Mucosa of stomach (tissue), 1 donor: ENCODE data around the gene STEAP1B.
"Not testable (repeated sequence)": the region's sequence is repeated elsewhere in the genome, so short reads cannot be mapped to it uniquely, and the experiment has no call there.

ENCODE experiments used
- H3K27me3 ChIP-seq: one replicate; pipeline ENCODE4 v1.7.0; 2013; ENCODE audit warnings: mild to moderate bottlenecking, low read length; ENCODE audit not compliant: control insufficient read depth, insufficient read depth
- H3K36me3 ChIP-seq: one replicate; pipeline ENCODE4 v1.7.0; 2013; ENCODE audit warnings: low read length; ENCODE audit not compliant: control insufficient read depth, insufficient read depth
- H3K4me1 ChIP-seq: one replicate; pipeline ENCODE4 v1.7.0; 2013; ENCODE audit warnings: mild to moderate bottlenecking, low read length; ENCODE audit not compliant: control insufficient read depth, insufficient read depth
- H3K4me3 ChIP-seq: one replicate; pipeline ENCODE4 v1.7.0; 2013; ENCODE audit warnings: low read length
- H3K9ac ChIP-seq: one replicate; pipeline ENCODE4 v1.7.0; 2013; ENCODE audit warnings: mild to moderate bottlenecking, low read length, moderate library complexity
- H3K9me3 ChIP-seq: one replicate; pipeline ENCODE4 v1.7.0; 2013; ENCODE audit warnings: mild to moderate bottlenecking, low read length, moderate library complexity; ENCODE audit not compliant: control insufficient read depth
- donor health status: Pancreatic carcinoma.

Gene STEAP1B

GRCh38 chr7:22447008-22447407, 53.0 kb downstream of the STEAP1B start:
- H3K27me3 ChIP-seq = no peaks in the 10 kb centered on the region
- H3K4me1 ChIP-seq = peaks cover 42% of the 10 kb centered on the region
- no peak overlapping the region for H3K9ac ChIP-seq
- no peak overlapping the region for H3K4me3 ChIP-seq
- H3K9me3 ChIP-seq = no peaks in the 10 kb centered on the region
- no peaks in the 10 kb centered on the region for H3K36me3 ChIP-seq

- H3K36me3 ChIP-seq = no peaks in the 10 kb centered on the region
- H3K9ac ChIP-seq = no peak overlapping the region
- H3K27me3 ChIP-seq = no peaks in the 10 kb centered on the region
- no peak overlapping the region for H3K4me3 ChIP-seq
- H3K4me1 ChIP-seq = peaks cover 45% of the 10 kb centered on the region
- no peaks in the 10 kb centered on the region for H3K9me3 ChIP-seq
These were observed 54.1 kb downstream of the STEAP1B start for GRCh38 chr7:22445853-22446252.

GRCh38 chr7:22445140-22445743, 54.7 kb downstream of the STEAP1B start:
- H3K4me1 ChIP-seq = peaks cover 45% of the 10 kb centered on the region
- H3K36me3 ChIP-seq = no peaks in the 10 kb centered on the region
- no peaks in the 10 kb centered on the region for H3K27me3 ChIP-seq
- no peaks in the 10 kb centered on the region for H3K9me3 ChIP-seq
- H3K4me3 ChIP-seq = no peak overlapping the region
- H3K9ac ChIP-seq = no peak overlapping the region

GRCh38 chr7:22444181-22444971, 55.6 kb downstream of the STEAP1B start:
- Histone ChIP-seq H3K27me3 (no peaks in the 10 kb centered on the region), H3K9me3 (no peaks in the 10 kb centered on the region), H3K36me3 (no peaks in the 10 kb centered on the region), H3K9ac (no peak overlapping the region), H3K4me3 (no peak overlapping the region), H3K4me1 (peaks cover 45% of the 10 kb centered on the region)

GRCh38 chr7:22443370-22444180, 56.4 kb downstream of the STEAP1B start:
- Histone ChIP-seq H3K9me3 (no peaks in the 10 kb centered on the region), H3K4me3 (no peak overlapping the region), H3K36me3 (no peaks in the 10 kb centered on the region), H3K9ac (no peak overlapping the region), H3K4me1 (peaks cover 45% of the 10 kb centered on the region), H3K27me3 (no peaks in the 10 kb centered on the region)

- Histone ChIP-seq H3K4me3 (no peak overlapping the region), H3K27me3 (no peaks in the 10 kb centered on the region), H3K9ac (no peak overlapping the region), H3K4me1 (peaks cover 45% of the 10 kb centered on the region), H3K9me3 (no peaks in the 10 kb centered on the region), H3K36me3 (no peaks in the 10 kb centered on the region)
These were observed 57.1 kb downstream of the STEAP1B start for GRCh38 chr7:22442882-22443369.

GRCh38 chr7:22442187-22442881, 57.7 kb downstream of the STEAP1B start:
- Histone ChIP-seq H3K9ac (no peak overlapping the region), H3K27me3 (no peaks in the 10 kb centered on the region), H3K9me3 (no peaks in the 10 kb centered on the region), H3K36me3 (no peaks in the 10 kb centered on the region), H3K4me3 (no peak overlapping the region), H3K4me1 (peaks cover 45% of the 10 kb centered on the region)

GRCh38 chr7:22441157-22441556, 58.8 kb downstream of the STEAP1B start:
- no peak overlapping the region for H3K4me3 ChIP-seq
- H3K9ac ChIP-seq = no peak overlapping the region
- H3K36me3 ChIP-seq = no peaks in the 10 kb centered on the region
- no peaks in the 10 kb centered on the region for H3K27me3 ChIP-seq
- peaks cover 45% of the 10 kb centered on the region for H3K4me1 ChIP-seq
- no peaks in the 10 kb centered on the region for H3K9me3 ChIP-seq

- H3K36me3 ChIP-seq = no peaks in the 10 kb centered on the region
These were observed 61.0 kb downstream of the STEAP1B start for GRCh38 chr7:22438994-22439393.

GRCh38 chr7:22436552-22436951, 63.4 kb downstream of the STEAP1B start:
- not testable (repeated sequence) for H3K9me3 ChIP-seq, H3K4me1 ChIP-seq

More at GRCh38 chr7:22438994-22439393, 61.0 kb downstream of the STEAP1B start:
- Histone ChIP-seq H3K4me3 (no peak overlapping the region), H3K9me3 (no peaks in the 10 kb centered on the region), H3K4me1 (peaks cover 23% of the 10 kb centered on the region), H3K9ac (no peak overlapping the region), H3K27me3 (no peaks in the 10 kb centered on the region)

GRCh38 chr7:22435720-22436119, 64.3 kb downstream of the STEAP1B start:
- no peaks in the 10 kb centered on the region for H3K9me3 ChIP-seq
- no peaks in the 10 kb centered on the region for H3K4me1 ChIP-seq
- no peak overlapping the region for H3K4me3 ChIP-seq
- H3K36me3 ChIP-seq = no peaks in the 10 kb centered on the region
- no peaks in the 10 kb centered on the region for H3K27me3 ChIP-seq
- H3K9ac ChIP-seq = no peak overlapping the region

More at GRCh38 chr7:22436552-22436951, 63.4 kb downstream of the STEAP1B start:
- not testable (repeated sequence) for H3K9ac ChIP-seq, H3K36me3 ChIP-seq, H3K4me3 ChIP-seq, H3K27me3 ChIP-seq
